Cerebellar cortex (tissue), 1 donor: Measurements from ENCODE around the gene VSTM2L.

ENCODE experiments used
- DNase-seq: peaks from one replicate; pipeline ENCODE4 v3.0.0-alpha.2; 2015; ENCODE audit warnings: low spot score

The VSTM2L gene

GRCh38 chr20:37919389-37920040, 16.6 kb downstream of the VSTM2L start:
- no peak for DNase-seq

- DNase-seq, result no peak
These were observed 17.3 kb downstream of the VSTM2L start for GRCh38 chr20:37920270-37920669.

GRCh38 chr20:37920679-37921322, 17.9 kb downstream of the VSTM2L start:
- no peak for DNase-seq

- no peak for DNase-seq
These were observed 18.5 kb downstream of the VSTM2L start for GRCh38 chr20:37921341-37921929.

- no peak for DNase-seq
These were observed 19.1 kb downstream of the VSTM2L start for GRCh38 chr20:37922016-37922415.

GRCh38 chr20:37925265-37926165, 22.6 kb downstream of the VSTM2L start:
- DNase-seq, result no peak

- no peak for DNase-seq
These were observed 23.7 kb downstream of the VSTM2L start for GRCh38 chr20:37926612-37927011.

- no peak for DNase-seq
These were observed 24.6 kb downstream of the VSTM2L start for GRCh38 chr20:37927410-37928095.

GRCh38 chr20:37928996-37929682, 26.2 kb downstream of the VSTM2L start:
- no peak for DNase-seq

- no peak for DNase-seq
These were observed 26.7 kb downstream of the VSTM2L start for GRCh38 chr20:37929683-37930014.

- DNase-seq, result no peak
These were observed 28.4 kb downstream of the VSTM2L start for GRCh38 chr20:37931153-37931922.

- DNase-seq, result no peak
These were observed 29.1 kb downstream of the VSTM2L start for GRCh38 chr20:37932074-37932473.

GRCh38 chr20:37932919-37933318, 30.0 kb downstream of the VSTM2L start:
- no peak for DNase-seq

- no peak for DNase-seq
These were observed 31.1 kb downstream of the VSTM2L start for GRCh38 chr20:37933786-37934633.

- DNase-seq, result no peak
These were observed 31.9 kb downstream of the VSTM2L start for GRCh38 chr20:37934634-37935375.

- DNase-seq, result no peak
These were observed 32.5 kb downstream of the VSTM2L start for GRCh38 chr20:37935435-37935834.

- DNase-seq, result no peak
These were observed 33.1 kb downstream of the VSTM2L start for GRCh38 chr20:37936041-37936440.

GRCh38 chr20:37936451-37936850, 33.5 kb downstream of the VSTM2L start:
- DNase-seq, result no peak

- DNase-seq, result no peak
These were observed 34.8 kb downstream of the VSTM2L start for GRCh38 chr20:37937686-37938085.
